ENCODE data around the gene LRFN4. TPM values are rescaled to one million over a fixed set of nuclear protein-coding genes. Genes with fewer than 3 reads are reported as not detected.
"Not testable (repeated sequence)": the region's sequence is repeated elsewhere in the genome, so short reads cannot be mapped to it uniquely, and the experiment has no call there.

LRFN4 gene
- 40.3 TPM for polyA plus RNA-seq (ENCODE audit: insufficient read length)

- no peak for DNase-seq
Measured at GRCh38 chr11:66856496-66857233, at the start of gene LRFN4. TSS of gene LRFN4 (plus strand) at chr11:66857064. CDS start at chr11:66857745, 681 bp downstream.

DNA sequence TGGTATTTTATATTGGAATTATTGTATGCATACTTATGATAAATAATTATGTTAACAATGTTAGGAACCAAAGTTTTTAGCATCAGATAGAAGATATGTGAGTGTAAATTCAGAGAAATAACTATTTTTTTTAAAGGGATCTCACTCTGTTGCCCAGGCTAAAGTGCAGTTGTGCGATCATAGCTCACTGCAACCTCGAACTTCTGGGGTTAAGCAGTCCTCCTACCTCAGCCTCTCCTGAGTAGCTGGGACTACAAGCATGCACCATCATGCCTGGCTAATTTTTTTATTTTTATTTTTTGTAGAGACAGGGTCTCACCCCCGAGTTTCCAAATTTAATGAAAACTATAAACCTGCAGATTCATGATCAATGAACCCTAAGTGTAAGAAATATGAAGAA, 47.3 kb upstream of the LRFN4 start:
- no peak for DNase-seq

DNA sequence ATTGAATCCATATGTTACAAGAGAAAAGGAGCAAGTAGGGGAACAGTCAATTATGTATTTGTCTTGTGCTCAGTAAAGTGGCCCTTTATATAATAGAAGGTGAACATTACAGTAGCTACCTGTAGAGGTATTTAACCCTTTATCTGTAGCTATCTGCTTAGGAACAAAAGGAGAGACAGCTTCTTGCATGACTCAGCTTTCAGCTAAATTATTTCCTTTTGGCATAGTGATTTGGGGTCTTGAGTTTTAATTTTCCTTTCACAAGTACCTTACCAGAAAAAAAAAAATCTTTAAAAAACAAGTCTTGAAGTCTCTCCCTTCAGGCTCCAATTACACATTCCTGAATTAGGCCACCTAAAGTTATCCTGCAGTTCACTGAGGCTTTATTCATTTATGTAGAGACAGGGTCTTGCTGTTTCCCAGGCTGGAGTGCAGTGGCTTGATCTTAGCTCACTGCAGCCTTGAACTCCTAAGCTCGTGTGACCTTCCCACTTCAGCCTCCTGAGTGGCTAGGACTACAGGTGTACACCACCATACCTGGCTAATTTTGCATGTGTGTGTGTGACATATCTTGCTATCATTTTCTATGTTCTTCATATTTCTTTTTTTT, 46.2 kb upstream of the LRFN4 start:
- DNase-seq = no peak

- no peak for DNase-seq
Measured at GRCh38 chr11:66814678-66815077, 42.2 kb upstream of the LRFN4 start.

DNA sequence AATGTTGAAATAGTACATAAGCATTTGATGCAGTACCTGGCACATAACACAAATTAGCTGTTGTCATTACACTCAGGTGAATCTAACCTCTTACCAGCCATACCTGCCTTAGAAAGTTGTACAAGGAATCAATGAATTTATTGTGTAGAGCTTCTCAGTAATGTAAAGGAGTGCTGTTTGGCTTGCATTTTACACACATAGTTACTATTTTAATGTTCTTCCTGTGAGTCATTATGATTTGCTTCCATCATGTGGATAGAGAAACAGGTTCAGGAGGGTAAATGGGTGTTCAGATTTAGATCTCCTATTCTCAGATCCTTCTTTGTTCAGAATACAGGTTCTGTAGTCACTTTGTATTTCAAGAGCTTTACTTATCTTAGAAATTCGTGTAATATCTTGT, 41.2 kb upstream of the LRFN4 start:
- no peak for DNase-seq

GRCh38 chr11:66818231-66818955, 38.5 kb upstream of the LRFN4 start:
- DNase-seq = no peak

DNA sequence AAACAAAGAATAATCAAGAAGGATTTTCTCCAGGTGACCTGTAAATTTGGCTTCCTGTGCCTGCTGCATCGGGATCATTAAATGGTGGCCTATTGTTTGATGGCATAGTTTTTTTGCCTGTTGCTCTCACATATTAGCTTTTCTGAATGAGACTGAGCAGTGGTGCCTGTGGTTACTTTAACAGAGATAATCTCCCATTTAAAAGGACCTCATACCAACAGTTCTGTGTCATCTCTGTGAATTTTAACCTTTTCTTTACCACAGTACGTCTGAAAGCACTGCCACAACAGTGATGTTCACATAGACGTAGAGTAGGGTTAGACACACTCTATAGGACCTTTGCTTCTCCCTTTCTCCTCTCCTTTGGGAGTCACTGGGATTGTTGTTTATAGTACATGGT, 36.5 kb upstream of the LRFN4 start:
- no peak for DNase-seq

DNA sequence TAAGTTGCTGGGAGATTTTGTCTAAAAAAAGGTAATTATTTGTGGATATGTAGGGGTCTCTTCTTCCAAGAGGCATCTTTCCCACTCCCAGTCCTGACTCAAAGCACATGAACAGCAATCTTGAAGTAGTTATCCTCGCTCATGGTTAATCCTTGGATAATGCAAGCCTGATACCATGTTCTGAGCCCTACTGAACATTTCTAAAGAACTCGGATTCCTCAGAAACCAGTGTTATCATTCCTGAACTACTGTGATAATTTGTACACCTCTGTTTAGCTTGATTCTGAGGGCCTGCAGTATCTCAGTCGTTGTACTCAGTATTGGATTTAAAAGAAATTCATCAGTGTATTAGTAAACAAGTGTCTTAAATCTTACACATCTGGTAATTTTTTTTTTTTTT, 36.0 kb upstream of the LRFN4 start:
- DNase-seq = no peak

DNA sequence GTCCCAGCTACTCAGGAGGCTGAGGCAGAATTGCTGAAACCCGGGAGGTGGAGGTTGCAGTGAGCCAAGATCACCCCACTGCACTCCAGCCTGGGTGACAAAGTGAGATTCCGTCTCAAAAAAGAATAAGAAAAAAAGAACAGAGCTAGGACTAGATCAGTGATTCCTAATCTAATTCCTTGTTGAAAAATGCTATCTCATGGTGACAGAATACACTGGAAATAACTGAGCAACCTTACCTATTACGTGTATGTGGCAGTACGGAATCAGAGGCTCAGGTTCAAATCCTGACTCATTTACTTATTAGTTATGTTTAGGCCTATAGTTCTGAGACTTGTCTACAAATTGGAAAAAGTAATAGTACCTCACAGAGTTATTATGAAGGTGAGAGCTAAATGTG, 33.2 kb upstream of the LRFN4 start:
- no peak for DNase-seq

GRCh38 chr11:66824573-66824972, 32.3 kb upstream of the LRFN4 start:
- not testable (repeated sequence) for DNase-seq

GRCh38 chr11:66834539-66834845, 22.4 kb upstream of the LRFN4 start:
- no peak for DNase-seq

DNA sequence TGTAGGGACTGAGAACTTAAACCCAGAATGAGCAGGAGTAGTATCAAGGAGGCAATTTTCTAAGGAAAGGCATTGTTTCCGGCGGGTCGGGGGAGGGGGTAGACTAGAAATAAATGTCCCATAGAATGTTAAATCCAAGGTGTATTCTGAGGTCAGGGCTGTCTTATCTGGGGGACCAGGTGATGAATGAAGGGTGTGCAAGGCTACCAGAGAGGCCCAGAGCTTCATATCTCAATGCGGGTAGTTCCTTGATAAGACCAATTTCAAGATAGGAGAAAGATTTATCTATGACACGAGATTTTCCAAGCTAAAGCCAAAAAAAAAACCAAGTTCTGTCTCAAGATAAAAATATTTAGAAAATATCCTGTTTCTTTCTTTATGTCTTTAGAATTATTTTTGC, 21.9 kb upstream of the LRFN4 start:
- DNase-seq = no peak

DNA sequence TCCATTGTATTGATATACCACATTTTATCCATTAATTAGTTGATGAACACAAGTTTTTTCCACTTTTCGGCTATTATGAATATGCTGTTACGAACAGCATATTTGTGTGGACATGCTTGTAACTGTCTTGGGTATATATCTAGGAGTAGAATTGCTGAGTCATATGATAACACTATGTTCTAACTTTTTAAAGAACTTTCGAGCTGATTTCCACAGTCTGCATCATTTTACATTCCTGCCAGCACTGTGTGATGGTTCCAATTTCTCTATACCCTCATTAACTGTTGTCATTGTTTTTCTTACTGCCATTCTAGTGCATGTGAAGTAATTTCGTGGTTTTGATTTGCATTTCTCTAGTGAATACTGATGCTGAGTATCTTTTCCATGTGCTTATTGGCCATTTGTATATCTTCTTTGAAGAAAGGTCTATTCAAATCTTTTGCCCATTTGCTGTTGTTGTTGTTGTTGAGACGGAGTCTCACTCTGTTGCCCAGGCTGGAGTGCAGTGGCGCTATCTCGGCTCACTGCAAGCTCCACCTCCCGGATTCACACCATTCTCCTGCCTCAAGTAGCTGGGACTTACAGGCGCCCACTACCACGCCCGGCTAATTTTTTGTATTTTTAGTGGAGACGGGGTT, 21.0 kb upstream of the LRFN4 start:
- DNase-seq = no peak

DNA sequence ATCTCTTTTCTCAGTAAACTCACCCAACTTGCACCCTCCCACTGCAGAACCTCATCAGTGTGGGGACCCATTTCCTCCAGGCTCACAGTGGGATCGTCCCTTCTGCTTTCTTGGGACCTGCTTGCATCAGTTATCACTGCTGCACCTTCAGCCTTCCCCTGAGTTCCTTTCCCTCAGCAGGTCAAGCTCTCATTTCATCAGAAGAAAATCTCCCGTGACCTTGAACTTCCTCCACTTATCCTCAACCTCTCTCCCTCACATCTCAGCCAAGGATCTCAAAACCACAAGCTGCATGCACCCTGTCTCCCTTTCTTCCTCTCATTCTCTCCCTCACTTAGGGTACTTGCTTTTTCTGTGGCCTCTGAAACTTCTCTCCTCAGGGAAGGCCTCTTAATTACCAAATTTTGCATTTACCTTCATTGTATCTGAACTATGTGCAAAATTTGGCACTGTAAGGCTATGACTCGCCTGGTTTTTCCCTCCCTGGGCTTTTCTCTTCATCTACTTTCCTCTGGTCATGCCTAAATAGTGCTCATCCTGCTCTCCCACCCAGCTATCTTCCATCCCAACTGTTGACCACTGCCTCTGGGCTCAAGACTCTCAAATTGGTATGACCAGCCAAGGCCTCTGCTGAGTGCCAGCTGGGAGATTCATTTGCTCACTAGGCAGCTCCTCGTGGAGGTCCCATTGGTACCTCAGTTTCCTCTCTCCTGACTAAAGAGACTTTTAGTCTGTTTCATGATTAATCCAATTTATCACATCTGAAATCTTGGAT, 16.4 kb upstream of the LRFN4 start:
- DNase-seq = no peak

- no peak for DNase-seq
Measured at GRCh38 chr11:66841861-66842260, 15.0 kb upstream of the LRFN4 start.

- no peak for DNase-seq
Measured at GRCh38 chr11:66842501-66842895, 14.4 kb upstream of the LRFN4 start.

- DNase-seq = peak; percentile 93
Measured at GRCh38 chr11:66842896-66843775, 13.7 kb upstream of the LRFN4 start, which contains the start of gene RCE1. TSS of gene RCE1 (plus strand) at chr11:66843441. CDS start at chr11:66843456, 15 bp downstream.

DNA sequence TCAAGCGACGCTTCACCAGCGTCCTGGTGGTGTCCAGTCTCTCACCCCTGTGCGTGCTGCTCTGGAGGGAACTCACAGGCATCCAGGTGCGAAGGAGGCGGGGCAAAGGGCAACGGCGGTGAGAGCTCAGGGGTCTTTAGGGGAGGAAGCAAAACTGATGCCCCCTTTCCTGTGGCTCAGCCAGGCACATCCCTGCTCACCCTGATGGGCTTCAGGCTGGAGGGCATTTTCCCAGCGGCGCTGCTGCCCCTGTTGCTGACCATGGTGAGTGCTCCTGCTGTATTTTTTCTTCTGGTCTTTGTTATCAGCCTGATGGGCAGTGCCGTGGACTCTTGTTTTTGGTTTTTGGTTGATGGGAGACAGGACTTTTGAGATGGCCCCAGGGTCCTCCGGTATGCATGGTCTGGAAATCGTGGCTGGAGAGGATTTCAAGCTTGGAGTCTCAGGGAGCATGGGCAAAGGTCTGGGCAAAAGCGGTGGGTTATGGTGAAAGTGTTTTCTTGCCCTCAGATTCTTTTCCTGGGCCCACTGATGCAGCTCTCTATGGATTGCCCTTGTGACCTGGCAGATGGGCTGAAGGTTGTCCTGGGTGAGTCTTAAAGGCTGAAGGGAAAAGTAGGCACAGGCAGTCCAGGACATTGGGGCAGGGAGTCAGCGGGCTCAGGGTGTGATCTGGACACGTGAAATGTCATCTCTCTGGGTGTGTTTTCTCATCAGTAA, 12.9 kb upstream of the LRFN4 start:
- no peak for DNase-seq

DNA sequence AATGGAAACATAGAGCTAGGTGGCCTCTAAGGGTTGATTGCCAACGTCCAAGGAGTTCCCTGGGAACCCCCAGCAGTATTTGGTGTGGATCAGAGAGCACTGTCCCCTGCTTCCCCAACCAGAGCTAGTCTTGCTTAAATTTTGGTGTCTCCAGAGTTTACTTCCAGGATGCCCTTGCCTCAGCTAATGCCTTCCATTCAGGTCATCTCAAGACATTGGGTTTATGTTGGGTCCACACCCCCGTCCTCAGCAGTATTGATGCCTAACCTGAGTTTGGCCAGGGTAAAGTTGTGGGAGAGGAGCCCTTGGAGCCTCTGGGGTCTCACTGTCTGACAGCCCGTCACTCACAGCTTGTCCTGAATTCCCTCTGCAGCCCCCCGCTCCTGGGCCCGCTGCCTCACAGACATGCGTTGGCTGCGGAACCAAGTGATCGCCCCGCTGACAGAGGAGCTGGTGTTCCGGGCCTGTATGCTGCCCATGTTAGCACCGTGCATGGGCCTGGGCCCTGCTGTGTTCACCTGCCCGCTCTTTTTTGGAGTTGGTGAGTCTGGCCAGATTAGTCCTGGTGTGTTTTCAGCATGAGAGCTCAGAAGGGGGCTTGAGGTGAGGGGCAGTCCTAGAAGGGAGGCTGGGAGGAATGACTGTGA, 12.2 kb upstream of the LRFN4 start:
- no peak for DNase-seq

Measured in hindlimb muscle (tissue), 1 donor.